A673 (cell line): ENCODE data around the gene P2RX5. TPM values are rescaled to one million over a fixed set of nuclear protein-coding genes. Genes with fewer than 3 reads are reported as not detected.

Experiments
- BruUV-seq: library from RNA; stranded (reverse); fragments of 400-500 nt; replicated peaks from 2 replicates; lab custom pipeline; 2021; lab: Mats Ljungman, UMichigan
- CTCF ChIA-PET: fragments of 300-600 bp; sonication (Branson Sonifier 250); formaldehyde crosslinking; loops from one replicate; lab custom pipeline; 2022; ENCODE audit warnings: antibody characterized with exemption; lab: Charles Lee
- POLR2A ChIA-PET: fragments of 300-600 bp; sonication (Branson Sonifier 250); formaldehyde crosslinking; loops from one replicate; lab custom pipeline; 2022; ENCODE audit warnings: antibody characterized with exemption; ENCODE audit not compliant: low non-redundant PET; lab: Charles Lee
- DNase-seq: peaks from one replicate; pipeline ENCODE4 v3.0.0-alpha.2; 2015; ENCODE audit warnings: low spot score
- H3K27ac ChIP-seq: fragments of 200-600 bp; sonication (generic); 2 replicates; pipeline ENCODE4 v1.5.1; 2016; ENCODE audit warnings: mixed run types, low read depth, mild to moderate bottlenecking, mixed read lengths, antibody characterized with exemption, low read length; ENCODE audit not compliant: poor library complexity, severe bottlenecking
- H3K27me3 ChIP-seq: fragments of 200-600 bp; sonication (generic); replicated peaks from 2 replicates; pipeline ENCODE4 v1.6.1; 2017; ENCODE audit warnings: mixed run types, low read depth, mild to moderate bottlenecking, mixed read lengths, antibody characterized with exemption, low read length; ENCODE audit not compliant: insufficient read depth, poor library complexity
- H3K36me3 ChIP-seq: fragments of 200-600 bp; sonication (generic); 2 replicates; pipeline ENCODE4 v1.6.1; 2016; ENCODE audit warnings: mixed run types, mild to moderate bottlenecking, mixed read lengths, antibody characterized with exemption, low read length; ENCODE audit not compliant: insufficient read depth, poor library complexity, severe bottlenecking
- H3K4me1 ChIP-seq: fragments of 200-600 bp; sonication (generic); 2 replicates; pipeline ENCODE4 v1.6.1; 2017; ENCODE audit warnings: mixed run types, mild to moderate bottlenecking, mixed read lengths, antibody characterized with exemption, low read length; ENCODE audit not compliant: insufficient read depth, poor library complexity, severe bottlenecking
- H3K4me3 ChIP-seq: fragments of 200-600 bp; sonication (generic); 2 replicates; pipeline ENCODE4 v1.5.1; 2016; ENCODE audit warnings: low read depth, mixed run types, mild to moderate bottlenecking, mixed read lengths, low read length; ENCODE audit not compliant: poor library complexity, severe bottlenecking
- H3K9me3 ChIP-seq: fragments of 200-600 bp; sonication (generic); 2 replicates; pipeline ENCODE4 v1.6.1; 2016; ENCODE audit warnings: mixed run types, low read depth, mild to moderate bottlenecking, mixed read lengths, antibody characterized with exemption, low read length; ENCODE audit not compliant: poor library complexity, severe bottlenecking
- CTCF ChIP-seq: fragments of 300-800, 200-600 bp; sonication (generic); conservative IDR thresholded peaks from 2 replicates; pipeline ENCODE4 v1.5.1; 2017; ENCODE audit warnings: low read depth, mild to moderate bottlenecking, antibody characterized with exemption, low read length, moderate library complexity, mixed read lengths
- EZH2 ChIP-seq: fragments of 200-600 bp; sonication (generic); IDR thresholded peaks from 2 replicates; pipeline ENCODE4 v1.6.1; 2017; ENCODE audit warnings: borderline replicate concordance, low read depth, mild to moderate bottlenecking, mixed read lengths, antibody characterized with exemption, low read length; ENCODE audit not compliant: poor library complexity, severe bottlenecking
- intact Hi-C: fragments of 100-400 bp; cut with micrococcal nuclease; formaldehyde crosslinking; loops from one replicate; pipeline ENCODE4 v1.10.0; 2022; ENCODE audit not compliant: unreplicated experiment
- total RNA-seq: library from RNA; stranded (reverse); gene quantifications from 2 replicates; pipeline ENCODE4 v1.2.3, GENCODE V29; 2021

P2RX5 gene
- total RNA-seq, 1 experiment from 2014 or later = 0.45 TPM

GRCh38 chr17:3668279-3669084, 27.5 kb downstream of the P2RX5 start, which contains the start of the genes EMC6 and TAX1BP3:
Gene EMC6, plus strand, starts transcription at chr17:3668812. Its CDS starts 335 bp downstream, at chr17:3669147.
Gene TAX1BP3, minus strand, starts transcription at chr17:3668578. Its CDS starts 52 bp downstream, at chr17:3668526.
- Histone ChIP-seq H3K36me3 (peaks cover 10% of the 10 kb centered on the region), H3K27me3 (no peaks in the 10 kb centered on the region), H3K27ac (peak within 1 kb of the TSS; percentile 92), H3K4me3 (peak within 1 kb of the TSS; percentile 100), H3K4me1 (peaks cover 7% of the 10 kb centered on the region), H3K9me3 (no peaks in the 10 kb centered on the region)
- CTCF ChIA-PET = no interaction called here
- DNase-seq = peak; percentile 98
- POLR2A ChIA-PET = no interaction called here
- intact Hi-C loops = no loop called here
- no TSS peak for BruUV-seq
- TF ChIP-seq EZH2 (no peak), CTCF (no peak)

- H3K27ac ChIP-seq = peak overlapping the region; percentile 92
- H3K9me3 ChIP-seq = no peaks in the 10 kb centered on the region
- peak; percentile 80 for DNase-seq
- POLR2A ChIA-PET = no interaction called here
- no peak for TF ChIP-seq CTCF
- no peak for TF ChIP-seq EZH2
- no peaks in the 10 kb centered on the region for H3K27me3 ChIP-seq
- CTCF ChIA-PET = no interaction called here
- BruUV-seq = no TSS peak
- peaks cover 16% of the 10 kb centered on the region for H3K36me3 ChIP-seq
- peaks cover 7% of the 10 kb centered on the region for H3K4me1 ChIP-seq
- intact Hi-C loops = no loop called here
- peak overlapping the region; percentile 100 for H3K4me3 ChIP-seq
Measured at GRCh38 chr17:3667366-3668278, 28.3 kb downstream of the P2RX5 start.

GRCh38 chr17:3666516-3666915, 29.4 kb downstream of the P2RX5 start:
- H3K27me3 ChIP-seq = no peaks in the 10 kb centered on the region
- H3K4me1 ChIP-seq = peaks cover 7% of the 10 kb centered on the region
- intact Hi-C loops = no loop called here
- no peak overlapping the region for H3K27ac ChIP-seq
- no peak for TF ChIP-seq EZH2
- TF ChIP-seq CTCF = no peak
- no peak overlapping the region for H3K4me3 ChIP-seq
- POLR2A ChIA-PET = no interaction called here
- no peak for DNase-seq
- peaks cover 16% of the 10 kb centered on the region for H3K36me3 ChIP-seq
- no peaks in the 10 kb centered on the region for H3K9me3 ChIP-seq
- no TSS peak for BruUV-seq
- CTCF ChIA-PET = no interaction called here
